Heart left ventricle (tissue), 16 donors: Measurements from ENCODE around the gene SDS. TPM values are rescaled to one million over a fixed set of nuclear protein-coding genes. Genes with fewer than 3 reads are reported as not detected.
A peak's percentile ranks its signal among the peaks of the same experiment; 100 is the strongest.

Source experiments
- ATAC-seq, 4 donors: fragments of 200-7000 bp; cut with Tn5 transposase; one replicate each; pipeline ENCODE4 v1.9.1; 2020 to 2022; ENCODE audit warnings: moderate library complexity in 4 of 4, mild to moderate bottlenecking in 3 of 4, moderate number of reproducible peaks in 1 of 4
- DNase-seq, 5 donors: peaks; one replicate each; pipeline ENCODE4 v3.0.0-alpha.2; 2020
- H3K27ac ChIP-seq, 12 donors: fragments of 200-600 bp; sonication (generic) in 4 of 12; one replicate each; pipeline versions ENCODE4 v1.5.0 to v1.8.0; 2016 to 2022; ENCODE audit warnings: mild to moderate bottlenecking in 2 of 12
- H3K27me3 ChIP-seq, 9 donors: fragments of 200-600 bp; sonication (generic) in 2 of 9; one replicate each; pipeline versions ENCODE4 v1.5.1 to v1.8.0; 2016 to 2022; ENCODE audit warnings: mild to moderate bottlenecking in 3 of 9
- H3K36me3 ChIP-seq, 9 donors: fragments of 200-600 bp; sonication (generic) in 2 of 9; one replicate each; pipeline versions ENCODE4 v1.5.0 to v1.8.0; 2018 to 2022; ENCODE audit warnings: mild to moderate bottlenecking in 2 of 9
- H3K4me1 ChIP-seq, 12 donors: fragments of 200-600 bp; sonication (generic) in 4 of 12; one replicate each; pipeline versions ENCODE4 v1.5.0 to v1.8.0; 2016 to 2022; ENCODE audit warnings: mild to moderate bottlenecking in 3 of 12
- H3K4me3 ChIP-seq, 12 donors: fragments of 200-600 bp; sonication (generic) in 4 of 12; one replicate each; pipeline versions ENCODE4 v1.5.0 to v1.8.0; 2017 to 2022; ENCODE audit warnings: mild to moderate bottlenecking in 9 of 12, moderate library complexity in 4 of 12
- H3K9me3 ChIP-seq, 12 donors: fragments of 200-600 bp; sonication (generic) in 4 of 12; one replicate each; pipeline versions ENCODE4 v1.5.0 to v1.8.0; 2016 to 2022; ENCODE audit warnings: mild to moderate bottlenecking in 1 of 12
- POLR2A ChIP-seq, 2 donors: fragments of 450-650 bp; IDR thresholded peaks; one replicate each; pipeline ENCODE4 v1.6.1; 2017; ENCODE audit warnings: antibody characterized with exemption in 2 of 2, mild to moderate bottlenecking in 2 of 2, moderate library complexity in 2 of 2
- WGBS, 4 donors: extraction: QIAGEN DNeasy Blood & Tissue Kit in 2 of 4; methylation state at CpG; one replicate each; pipeline versions ENCODE4 v1.1.5 to v1.1.7; 2013 to 2018; 5-methylcytosine and 5-hydroxymethylcytosine counted together
- intact Hi-C, 10 donors: fragments of 100-400 bp; cut with DNase I; formaldehyde crosslinking; loops; one replicate each; pipeline versions ENCODE4 v1.11.1 to v1.14.2; 2022
- polyA plus RNA-seq, 2 donors: library from polyadenylated mRNA; stranded (reverse); fragments of 200-250 nt; gene quantifications; one replicate each; pipeline ENCODE4 v1.2.3, GENCODE V29; 2013
- total RNA-seq, 9 donors: library from RNA; depleted of rRNA in 2 of 9; stranded (reverse); fragments of >200 nt in 2 of 9; fragmentation: NEBNext Ultra II Directional in 3 of 9; extraction: Animal tissue kit (Norgen Biotek cat#: 25700) in 3 of 9; gene quantifications; one replicate each; pipeline versions ENCODE4 v1.1.0 to v1.2.4, GENCODE V29; 2016 to 2023
- TF ChIP-seq, protein P1 (sequence below), 12 donors: fragments of 200-600 bp; sonication (generic) in 4 of 12; IDR thresholded peaks; one replicate each; pipeline versions ENCODE4 v1.5.0 to v1.8.0; 2018 to 2022; ENCODE audit warnings: antibody characterized with exemption in 12 of 12, mild to moderate bottlenecking in 5 of 12
- donor health status: ischemic (EF 13 %, LVEDD 7.1; RV severe dilation, severe dysfunction).
- donor health status: healthy with polysubstance abuse.
- donor health status: DM: no; HTN: yes; CAD: no.
- donor health status: DM: no; HTN: no; CAD: no.
- donor health status: ischemic (EF 25% LVEDD 6.9; RV normal size, moderate dysfunction).
- donor health status: ischemic (EF 25% LVEDD 5.7; RV mildly dilated, moderate dysfunction).
- donor health status: healthy.
- donor health status: DM: yes; HTN: yes; CAD: no.
- donor health status: ischemic (EF 35%, LVEDD 5.7; RV mildly dilated, moderate dysfunction).
- donor health status: nonischemic (EF 11% LVEDD 7.7; RV severe dilation, severe dysfunction).
- donor health status: DM: yes; HTN: yes; CAD: no.
- donor health status: PGD.
- donor health status: ischemic (EF 29% LVEDD 5.4; RV normal size, mild dysfunction).
- donor health status: nonischemic (EF 23%, LVEDD 6.1; RV moderate dilation, normal function).

The SDS gene
- total and polyA plus RNA-seq, 11 donors: 0.28 to 10.5 (median 0.44) TPM; not detected in 6

DNA sequence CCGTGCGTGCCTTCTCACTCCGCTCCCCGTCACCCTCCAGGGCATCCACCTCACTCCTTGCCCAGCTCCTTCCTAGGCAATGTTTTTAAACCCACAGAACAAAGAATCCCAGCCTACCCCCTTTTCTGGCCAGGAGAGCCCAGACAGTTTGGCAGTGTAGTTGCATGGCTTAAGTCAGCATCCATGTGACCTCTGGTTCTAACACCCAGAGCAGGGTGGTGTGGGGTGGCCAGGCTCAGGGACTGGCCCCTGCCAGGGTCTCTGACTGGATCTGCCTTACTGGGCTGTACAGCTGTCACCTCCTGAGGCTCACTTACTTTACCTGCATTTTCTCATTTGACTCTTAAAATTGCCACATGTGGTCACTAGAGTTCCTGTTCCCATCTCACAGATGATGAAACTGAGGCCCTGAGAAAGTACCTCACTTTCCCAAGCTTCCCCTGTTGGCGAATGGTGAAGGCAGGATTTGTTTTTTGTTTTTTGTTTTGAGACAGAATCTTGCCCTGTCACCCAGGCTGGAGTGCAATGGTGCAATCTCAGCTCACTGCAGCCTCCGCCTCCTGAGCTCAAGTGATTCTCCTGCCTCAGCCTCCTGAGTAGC is 18.3 kb downstream of the SDS start:
- DNase-seq (no peak), ATAC-seq (no peak)
- H3K9me3 ChIP-seq: no peaks in the 10 kb centered on the region
- H3K27me3 ChIP-seq: no peaks in the 10 kb centered on the region
- no peak overlapping the region for H3K27ac ChIP-seq
- H3K4me3 ChIP-seq: no peak overlapping the region
- WGBS, 4 donors: 94 to 96% (median 95%) methylated on average over 6 of the region's 6 CpGs
- intact Hi-C loops: no loop called here
- no peak for TF ChIP-seq POLR2A (IDR thresholded peaks at IDR 0.05)
- TF ChIP-seq, protein P1, sequence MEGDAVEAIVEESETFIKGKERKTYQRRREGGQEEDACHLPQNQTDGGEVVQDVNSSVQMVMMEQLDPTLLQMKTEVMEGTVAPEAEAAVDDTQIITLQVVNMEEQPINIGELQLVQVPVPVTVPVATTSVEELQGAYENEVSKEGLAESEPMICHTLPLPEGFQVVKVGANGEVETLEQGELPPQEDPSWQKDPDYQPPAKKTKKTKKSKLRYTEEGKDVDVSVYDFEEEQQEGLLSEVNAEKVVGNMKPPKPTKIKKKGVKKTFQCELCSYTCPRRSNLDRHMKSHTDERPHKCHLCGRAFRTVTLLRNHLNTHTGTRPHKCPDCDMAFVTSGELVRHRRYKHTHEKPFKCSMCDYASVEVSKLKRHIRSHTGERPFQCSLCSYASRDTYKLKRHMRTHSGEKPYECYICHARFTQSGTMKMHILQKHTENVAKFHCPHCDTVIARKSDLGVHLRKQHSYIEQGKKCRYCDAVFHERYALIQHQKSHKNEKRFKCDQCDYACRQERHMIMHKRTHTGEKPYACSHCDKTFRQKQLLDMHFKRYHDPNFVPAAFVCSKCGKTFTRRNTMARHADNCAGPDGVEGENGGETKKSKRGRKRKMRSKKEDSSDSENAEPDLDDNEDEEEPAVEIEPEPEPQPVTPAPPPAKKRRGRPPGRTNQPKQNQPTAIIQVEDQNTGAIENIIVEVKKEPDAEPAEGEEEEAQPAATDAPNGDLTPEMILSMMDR (IDR thresholded peaks at IDR 0.05): no peak
- no peaks in the 10 kb centered on the region for H3K4me1 ChIP-seq
- peaks cover 0 to 95% (median 76%) of the 10 kb centered on the region in 9 donors for H3K36me3 ChIP-seq

DNA sequence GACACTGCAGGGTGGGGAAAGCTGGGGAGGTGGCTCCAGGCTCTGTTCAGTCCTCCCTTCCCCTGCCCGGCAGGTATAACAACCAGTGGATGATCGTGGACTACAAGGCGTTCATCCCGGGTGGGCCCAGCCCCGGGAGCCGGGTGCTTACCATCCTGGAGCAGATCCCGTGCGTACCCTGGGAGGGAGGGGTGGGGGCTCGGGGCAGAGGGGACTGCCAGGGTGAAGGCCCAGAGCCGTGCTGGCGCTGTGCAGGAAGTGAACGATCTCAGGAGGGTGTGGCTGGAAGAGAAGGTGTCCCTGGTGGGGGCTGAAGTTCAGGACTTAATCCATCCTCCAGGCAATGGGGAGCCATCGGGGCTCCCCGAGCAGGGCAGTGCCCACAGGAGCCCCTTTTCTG is 18.9 kb downstream of the SDS start:
- peak in 1 of 4 donors; percentile 6 for ATAC-seq
- H3K9me3 ChIP-seq: no peaks in the 10 kb centered on the region
- H3K4me1 ChIP-seq: no peaks in the 10 kb centered on the region
- intact Hi-C loops: no loop called here
- no peak for DNase-seq
- TF ChIP-seq, protein P1 (IDR thresholded peaks at IDR 0.05): no peak
- no peak for TF ChIP-seq POLR2A (IDR thresholded peaks at IDR 0.05)
- WGBS, 4 donors: 89 to 94% (median 90%) methylated on average over 11 to 14 of the region's 14 CpGs
- peaks cover 0 to 95% (median 80%) of the 10 kb centered on the region in 9 donors for H3K36me3 ChIP-seq
- no peaks in the 10 kb centered on the region for H3K27me3 ChIP-seq
- no peak overlapping the region for H3K4me3 ChIP-seq
- H3K27ac ChIP-seq: no peak overlapping the region

DNA sequence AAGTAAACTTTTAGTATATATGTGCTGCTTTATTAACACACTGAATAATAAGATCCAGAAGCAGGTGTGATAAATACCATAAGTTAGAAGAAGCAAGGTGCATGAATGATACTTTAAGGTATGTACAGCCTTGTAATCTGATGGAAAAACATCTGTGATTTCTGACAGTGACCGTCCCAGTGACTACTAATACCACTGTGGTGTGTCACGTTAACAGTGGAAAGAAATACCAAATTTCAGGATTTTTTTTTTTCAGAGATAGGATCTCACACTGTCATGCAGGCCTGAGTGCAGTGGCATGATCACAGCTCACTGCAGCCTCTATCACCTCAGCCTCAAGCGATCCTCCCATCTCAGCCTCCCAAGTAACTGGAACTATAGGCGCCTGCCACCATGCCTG is 21.5 kb downstream of the SDS start:
- no peak for ATAC-seq
- peaks cover 0 to 94% (median 72%) of the 10 kb centered on the region in 9 donors for H3K36me3 ChIP-seq
- H3K27ac ChIP-seq: no peak overlapping the region
- 94 to 97% (median 97%) methylated on average over 4 of the region's 4 CpGs for WGBS, 4 donors
- no peak for TF ChIP-seq POLR2A (IDR thresholded peaks at IDR 0.05)
- TF ChIP-seq, protein P1 (IDR thresholded peaks at IDR 0.05): no peak
- no peaks in the 10 kb centered on the region for H3K27me3 ChIP-seq
- no peaks in the 10 kb centered on the region for H3K4me1 ChIP-seq
- intact Hi-C loops: no loop called here
- H3K4me3 ChIP-seq: no peak overlapping the region
- no peaks in the 10 kb centered on the region for H3K9me3 ChIP-seq
- DNase-seq: no peak

DNA sequence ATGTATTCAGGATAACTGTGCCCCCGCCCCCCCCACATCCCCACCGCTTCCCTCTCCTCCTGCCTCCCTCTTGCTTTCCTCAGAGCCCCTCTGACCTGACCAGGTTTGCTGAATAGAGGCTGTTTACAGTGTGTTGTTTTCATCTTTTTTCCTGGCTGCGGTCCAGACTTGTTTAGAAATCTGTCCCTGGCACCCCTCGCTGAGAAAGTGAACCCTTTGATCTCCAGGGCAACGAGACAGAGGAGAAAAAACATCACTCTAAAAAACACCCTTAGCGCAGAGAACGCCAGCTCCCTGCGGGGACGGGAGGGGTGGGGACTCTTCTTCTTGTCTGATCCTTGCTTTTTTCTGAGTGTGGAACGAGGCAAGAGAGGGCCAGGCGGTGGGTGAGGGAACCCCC is 22.5 kb downstream of the SDS start:
- DNase-seq: no peak
- 83 to 87% (median 84%) methylated on average over 11 of the region's 11 CpGs for WGBS, 4 donors
- H3K36me3 ChIP-seq: peaks cover 0 to 95% (median 73%) of the 10 kb centered on the region in 9 donors
- no peaks in the 10 kb centered on the region for H3K4me1 ChIP-seq
- no peak overlapping the region for H3K27ac ChIP-seq
- no peaks in the 10 kb centered on the region for H3K9me3 ChIP-seq
- H3K27me3 ChIP-seq: no peaks in the 10 kb centered on the region
- TF ChIP-seq POLR2A (IDR thresholded peaks at IDR 0.05): no peak
- TF ChIP-seq, protein P1 (IDR thresholded peaks at IDR 0.05): no peak
- H3K4me3 ChIP-seq: no peak overlapping the region
- intact Hi-C loops: no loop called here
- no peak for ATAC-seq
